HG02870 (cell line): Measurements from ENCODE around the gene LYL1.

Experiments
- ATAC-seq: cut with Tn5 transposase; IDR thresholded peaks from one replicate; pipeline ENCODE4 v1.9.1; 2021; ENCODE audit warnings: mild to moderate bottlenecking, moderate library complexity; ENCODE audit not compliant: unreplicated experiment

Gene LYL1

GRCh38 chr19:13094106-13094504, 8.6 kb downstream of the LYL1 start:
- ATAC-seq = no peak

GRCh38 chr19:13093407-13094105, 9.1 kb downstream of the LYL1 start:
- no peak for ATAC-seq

GRCh38 chr19:13092606-13093235, 9.9 kb downstream of the LYL1 start:
- ATAC-seq = no peak

DNA sequence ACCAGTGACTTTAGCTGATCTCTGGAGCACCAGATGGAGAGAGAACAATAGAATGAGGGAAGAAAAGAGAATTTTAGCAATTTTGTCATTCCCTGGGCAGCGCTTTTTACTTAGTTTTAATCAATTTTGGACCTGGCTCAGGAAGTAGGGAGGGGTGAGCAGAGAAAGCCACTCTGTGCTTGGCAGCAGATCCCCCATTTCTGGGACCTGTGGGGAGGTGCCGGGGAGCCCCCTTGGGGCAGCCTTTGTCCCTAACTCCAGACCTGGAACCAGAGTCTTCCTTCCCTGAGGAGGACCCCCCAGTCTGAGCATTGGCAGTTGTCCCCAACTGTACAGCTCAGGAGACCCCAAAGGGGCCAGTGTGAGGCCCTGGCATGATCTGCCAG, 10.5 kb downstream of the LYL1 start:
- ATAC-seq = no peak

GRCh38 chr19:13091400-13092157, 11.1 kb downstream of the LYL1 start:
- no peak for ATAC-seq

DNA sequence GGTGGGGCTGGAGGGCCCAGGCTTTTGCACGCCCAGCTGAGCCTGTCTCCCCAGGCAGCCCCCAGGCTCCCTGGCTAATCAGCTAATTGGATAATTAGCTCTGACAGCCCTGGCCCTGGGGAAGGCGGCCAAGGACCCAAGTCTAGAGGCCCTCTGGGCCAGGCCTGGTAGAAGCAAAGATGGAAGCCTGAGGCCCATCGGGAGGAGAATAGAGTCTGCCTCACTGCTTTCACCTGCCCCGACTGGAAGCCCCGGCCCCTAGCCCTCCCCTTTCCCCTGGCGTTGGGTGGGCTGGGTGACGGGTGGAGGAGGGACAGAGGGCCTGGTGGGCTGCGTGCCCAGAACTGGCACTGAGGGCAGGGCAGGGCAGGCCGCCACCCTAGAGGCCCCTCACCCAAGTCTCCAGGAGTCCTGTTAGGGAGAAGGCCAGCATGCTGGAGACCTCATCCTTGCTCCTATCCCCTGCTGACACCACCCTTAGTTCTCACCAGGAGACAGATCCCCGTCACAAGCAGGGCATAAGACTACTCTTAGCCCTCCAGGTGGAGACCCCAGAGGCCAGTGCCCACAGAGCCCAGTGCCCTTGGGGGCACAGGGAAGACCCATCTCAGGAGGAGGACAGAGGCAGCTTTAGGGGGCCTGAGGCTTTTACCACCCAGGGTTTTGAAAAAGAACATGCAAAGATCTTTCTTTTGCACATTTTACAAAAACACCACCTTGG, 12.0 kb downstream of the LYL1 start:
- ATAC-seq = no peak

GRCh38 chr19:13089857-13090507, 12.7 kb downstream of the LYL1 start:
- no peak for ATAC-seq

DNA sequence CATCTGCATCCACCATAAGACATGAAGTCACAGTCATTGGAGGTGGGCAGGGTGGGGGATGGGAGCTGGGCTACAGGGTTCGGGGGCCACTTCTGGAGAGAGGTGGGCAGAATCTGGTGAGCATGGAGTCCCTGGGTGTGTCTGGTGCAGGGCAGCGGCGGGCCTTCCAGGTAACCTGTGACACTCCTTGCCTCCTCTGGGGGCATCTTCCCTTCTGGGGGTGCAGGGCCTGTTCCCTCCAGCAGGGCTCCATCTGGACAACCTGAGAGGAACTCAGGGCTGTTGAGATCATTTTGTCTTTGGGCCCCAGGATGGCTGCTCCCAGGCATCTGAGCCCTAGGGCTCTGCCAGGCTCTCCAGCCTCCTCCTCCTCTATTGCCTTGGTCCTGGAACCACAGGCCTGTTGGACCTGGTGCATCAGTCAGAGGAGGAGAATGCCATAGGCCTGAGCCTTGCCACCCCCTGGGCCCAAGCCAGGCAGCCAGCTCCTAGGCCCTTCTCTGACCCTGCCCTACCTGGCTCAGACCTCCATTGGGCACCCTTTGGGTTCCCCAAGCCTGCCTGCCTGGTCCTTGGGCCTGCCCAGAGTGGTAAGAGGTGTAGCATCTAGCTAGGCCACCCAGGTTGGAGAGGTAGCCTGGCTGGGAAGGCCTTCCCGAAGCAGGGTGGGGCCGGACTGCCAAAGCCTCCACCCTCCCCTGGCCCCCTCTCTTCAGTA, 13.4 kb downstream of the LYL1 start:
- no peak for ATAC-seq

- no peak for ATAC-seq
These were observed 14.7 kb downstream of the LYL1 start for GRCh38 chr19:13087795-13088537.

DNA sequence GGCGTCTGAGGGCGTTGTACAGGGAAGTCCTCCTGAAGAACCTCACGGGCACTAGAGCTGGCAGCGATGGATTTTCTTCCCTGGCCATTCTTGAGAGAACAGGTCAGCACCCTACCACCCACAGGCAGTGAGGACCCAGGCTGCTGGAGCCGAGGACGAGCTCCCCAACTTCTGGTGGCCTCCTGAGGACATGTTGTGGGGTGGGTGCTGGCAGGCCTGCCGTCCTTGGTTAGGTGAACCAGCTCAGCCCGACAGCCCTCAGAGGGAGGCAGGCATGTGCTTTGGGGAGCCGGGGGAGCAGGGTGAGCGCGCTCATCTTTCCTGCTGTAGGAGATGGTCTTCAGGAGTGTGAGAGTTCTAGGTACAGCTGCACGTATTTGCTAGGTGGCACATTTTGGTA, 15.4 kb downstream of the LYL1 start:
- ATAC-seq = no peak

DNA sequence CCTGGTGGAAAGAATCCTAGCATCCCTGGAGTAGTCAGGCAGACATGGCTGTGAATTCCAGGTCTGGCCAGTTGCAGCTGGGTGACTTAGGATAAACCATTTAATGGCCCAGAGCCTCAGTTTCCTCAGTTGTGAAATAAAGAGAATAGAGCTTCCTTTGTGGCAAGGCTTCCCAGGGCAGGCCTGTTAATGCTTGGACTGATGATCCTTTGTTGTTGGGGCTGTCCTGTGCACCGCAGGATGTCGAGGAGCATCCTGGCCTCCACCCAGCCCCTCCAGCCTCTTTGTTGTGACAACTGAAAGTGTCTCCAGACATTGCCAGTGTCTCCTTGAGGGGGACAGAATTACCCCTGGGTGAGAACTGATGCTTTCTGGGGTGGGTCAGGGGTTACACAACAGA, 16.3 kb downstream of the LYL1 start:
- no peak for ATAC-seq

- ATAC-seq = no peak
These were observed 17.0 kb downstream of the LYL1 start for GRCh38 chr19:13085666-13086065.

DNA sequence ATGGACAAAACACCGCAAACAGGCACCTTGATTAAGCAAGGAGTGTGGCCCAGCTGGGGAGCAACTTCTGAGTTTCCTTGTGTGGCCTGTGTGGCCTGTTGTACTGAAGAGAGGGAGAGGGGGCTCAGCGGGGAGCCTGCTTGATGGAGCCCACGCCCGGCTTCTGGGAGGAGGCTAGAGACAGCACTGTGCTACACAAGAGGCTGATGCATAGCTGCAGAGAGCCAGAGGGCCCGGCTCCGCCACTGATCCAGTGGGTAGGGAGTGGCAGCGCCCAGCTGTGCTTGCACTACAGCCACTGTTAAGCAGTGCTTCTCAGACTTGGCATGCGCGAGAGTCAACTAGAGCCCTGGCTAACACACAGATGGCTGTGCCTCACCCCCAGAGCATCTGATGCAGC, 19.0 kb downstream of the LYL1 start:
- no peak for ATAC-seq

DNA sequence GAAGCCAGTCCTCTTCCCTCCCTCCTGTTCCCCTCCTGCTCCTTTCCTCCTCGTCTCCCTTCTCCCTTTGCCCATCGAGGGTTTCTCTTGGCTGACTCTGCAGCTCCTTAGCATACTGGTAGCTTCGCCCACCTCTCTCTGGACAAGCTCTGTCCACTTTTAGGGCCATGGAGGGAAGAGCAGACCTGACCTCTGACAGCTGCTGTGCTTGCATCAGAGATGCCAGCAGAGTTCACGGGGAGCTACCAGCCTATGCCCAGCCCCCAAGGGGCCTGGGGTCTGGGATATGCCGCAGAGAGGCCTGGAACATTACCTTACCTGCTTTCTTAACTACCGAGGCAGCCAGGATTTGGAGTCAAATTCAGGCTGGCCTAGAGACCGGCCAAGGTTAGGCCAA, 19.7 kb downstream of the LYL1 start:
- ATAC-seq = no peak

- ATAC-seq = no peak
These were observed 20.3 kb downstream of the LYL1 start for GRCh38 chr19:13082192-13083007.

GRCh38 chr19:13079542-13079986, 23.1 kb downstream of the LYL1 start:
- no peak for ATAC-seq

DNA sequence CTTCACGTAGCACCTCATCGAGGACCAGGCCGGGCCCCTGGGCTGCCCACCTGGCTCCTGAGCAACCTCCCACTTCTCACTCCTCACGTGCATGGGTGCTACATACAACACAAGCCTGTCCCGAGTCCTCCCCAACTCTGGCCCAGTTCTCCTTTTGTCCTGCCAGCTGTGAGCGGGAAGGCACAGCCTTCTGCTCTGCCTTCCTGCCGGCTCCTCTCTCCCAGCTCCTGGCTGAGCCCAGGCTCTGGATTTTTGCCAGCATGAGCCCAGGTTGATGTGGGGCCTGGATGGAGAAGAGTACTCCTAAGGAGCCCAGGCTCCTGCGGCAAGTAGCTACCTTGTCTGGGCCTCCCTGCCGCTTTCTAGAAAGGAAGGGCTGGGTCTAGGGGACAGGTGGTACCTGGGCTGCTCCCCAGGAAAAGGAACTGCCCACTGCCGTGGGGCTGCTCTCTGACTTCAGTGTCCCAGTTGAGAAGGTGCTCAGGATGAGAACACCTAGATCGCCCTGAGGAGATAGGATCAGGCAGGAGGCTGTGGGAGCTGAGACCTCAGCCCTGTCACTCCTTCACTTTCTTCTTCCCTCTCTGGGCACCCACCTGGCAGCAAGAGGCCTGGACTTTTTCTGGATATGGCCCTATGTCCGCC, 23.6 kb downstream of the LYL1 start:
- no peak for ATAC-seq

- no peak for ATAC-seq
These were observed 24.3 kb downstream of the LYL1 start for GRCh38 chr19:13078381-13078780.
